T-helper 1 cell treated with Interleukin-12 subunit alpha and Interleukin-12 subunit beta and Interleukin-4 antibody, amounts not matched to agents 30 μg/mL and 1 μg/mL, for 36 hours (primary cell): Measurements from ENCODE around the gene MTHFD1L.

ENCODE experiments used
- H3K27ac Mint-ChIP-seq: one replicate; pipeline ENCODE4 v1.8.0; 2021; ENCODE audit warnings: mild to moderate bottlenecking, mixed read lengths
- H3K27me3 Mint-ChIP-seq: one replicate; pipeline ENCODE4 v1.8.0; 2021; ENCODE audit warnings: low read depth, mixed read lengths
- H3K36me3 Mint-ChIP-seq: one replicate; pipeline ENCODE4 v1.8.0; 2021; ENCODE audit warnings: low read depth, mixed read lengths
- H3K4me1 Mint-ChIP-seq: one replicate; pipeline ENCODE4 v1.8.0; 2021; ENCODE audit warnings: low read depth, mixed read lengths
- H3K4me3 Mint-ChIP-seq: one replicate; pipeline ENCODE4 v1.8.0; 2021; ENCODE audit warnings: mild to moderate bottlenecking, moderate library complexity, mixed read lengths
- H3K9me3 Mint-ChIP-seq: one replicate; pipeline ENCODE4 v1.8.0; 2021; ENCODE audit warnings: mixed read lengths

MTHFD1L gene

DNA sequence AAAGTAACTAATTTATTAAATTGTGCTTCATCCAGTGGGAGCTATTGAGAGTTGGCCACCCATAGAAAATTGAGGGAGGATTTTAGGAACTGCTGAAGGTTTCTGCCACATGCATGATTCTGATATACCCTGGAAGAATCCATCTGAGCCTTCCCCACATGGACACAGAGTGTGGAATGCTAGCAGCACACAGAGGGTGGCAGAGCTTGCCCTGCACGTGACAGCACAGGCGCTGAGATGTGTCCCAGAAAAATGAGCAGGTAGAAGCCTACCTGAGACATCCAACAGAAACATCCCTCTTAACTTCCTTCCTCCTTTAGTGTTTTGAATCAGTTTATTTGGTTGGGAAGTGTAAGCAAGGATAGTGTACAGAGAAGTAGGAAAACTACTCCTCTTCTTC is 96.9 kb downstream of the MTHFD1L start:
- H3K4me1 Mint-ChIP-seq: peaks cover 2% of the 10 kb centered on the region
- no peaks in the 10 kb centered on the region for H3K27me3 Mint-ChIP-seq
- no peak overlapping the region for H3K27ac Mint-ChIP-seq
- no peak overlapping the region for H3K4me3 Mint-ChIP-seq
- H3K36me3 Mint-ChIP-seq: peaks cover 13% of the 10 kb centered on the region
- H3K9me3 Mint-ChIP-seq: no peaks in the 10 kb centered on the region

DNA sequence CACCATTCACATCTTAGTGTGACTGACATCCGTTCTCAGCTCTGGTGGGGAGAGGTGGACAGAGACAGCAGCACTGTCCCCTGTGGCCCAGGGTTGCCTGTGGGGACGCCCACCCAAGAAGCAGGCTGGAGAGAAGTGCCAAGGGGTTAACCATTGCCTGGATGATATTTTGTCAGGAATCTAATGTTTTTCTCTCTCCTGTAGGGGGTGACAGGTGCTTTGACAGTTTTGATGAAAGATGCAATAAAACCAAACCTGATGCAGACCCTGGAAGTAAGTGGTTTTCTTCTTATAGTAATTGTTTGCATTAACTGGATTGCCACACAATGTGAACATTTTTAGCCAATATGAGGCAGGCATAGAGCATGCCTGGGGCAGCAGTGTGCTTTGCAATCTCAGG is 99.3 kb downstream of the MTHFD1L start:
- no peak overlapping the region for H3K4me3 Mint-ChIP-seq
- H3K27ac Mint-ChIP-seq: no peak overlapping the region
- H3K27me3 Mint-ChIP-seq: no peaks in the 10 kb centered on the region
- H3K4me1 Mint-ChIP-seq: peaks cover 2% of the 10 kb centered on the region
- peaks cover 18% of the 10 kb centered on the region for H3K36me3 Mint-ChIP-seq
- H3K9me3 Mint-ChIP-seq: no peaks in the 10 kb centered on the region

DNA sequence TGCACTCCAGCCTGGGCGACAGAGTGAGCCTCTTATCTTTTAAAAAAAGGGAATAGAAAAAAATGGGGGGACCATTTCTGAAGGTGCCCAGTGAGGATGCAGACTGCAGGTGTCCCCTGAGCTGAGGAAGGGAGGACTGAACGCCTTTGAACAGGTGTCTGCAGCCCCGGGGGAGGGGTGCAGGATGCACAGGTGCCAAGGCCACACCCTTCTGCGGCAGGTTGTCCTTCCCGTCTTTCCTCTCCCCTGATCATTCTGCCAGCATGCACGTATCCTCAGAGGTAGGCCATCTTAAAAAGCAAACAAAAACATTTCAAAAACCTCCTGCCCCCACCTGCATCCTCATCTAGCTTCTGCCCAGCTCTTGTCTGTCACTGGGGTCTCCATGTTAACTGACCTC is 101.3 kb downstream of the MTHFD1L start:
- Mint-ChIP-seq H3K4me1 (peaks cover 2% of the 10 kb centered on the region), H3K27me3 (no peaks in the 10 kb centered on the region), H3K9me3 (no peaks in the 10 kb centered on the region), H3K27ac (no peak overlapping the region), H3K36me3 (peaks cover 21% of the 10 kb centered on the region), H3K4me3 (no peak overlapping the region)

DNA sequence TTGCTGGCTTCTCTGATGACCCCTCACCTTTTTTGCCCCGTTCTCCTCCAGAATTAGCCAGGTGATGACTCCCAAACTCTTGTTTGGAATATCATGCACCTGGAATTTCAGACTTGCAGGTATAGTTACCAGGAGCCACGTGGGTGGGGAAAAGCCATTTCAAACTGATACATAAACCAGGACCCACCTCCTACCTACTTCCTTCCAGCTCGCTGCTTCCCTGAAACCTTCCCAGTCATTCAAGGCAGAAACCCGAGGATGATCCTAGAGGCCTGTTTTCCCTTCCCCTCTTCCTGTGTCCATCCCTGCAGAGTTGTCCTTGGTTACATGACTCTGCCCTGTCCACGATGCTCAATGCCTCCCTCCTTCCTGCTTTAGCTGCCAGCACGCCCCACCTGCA is 101.9 kb downstream of the MTHFD1L start:
- Mint-ChIP-seq H3K27me3 (no peaks in the 10 kb centered on the region), H3K36me3 (peaks cover 21% of the 10 kb centered on the region), H3K27ac (no peak overlapping the region), H3K4me3 (no peak overlapping the region), H3K9me3 (no peaks in the 10 kb centered on the region), H3K4me1 (peaks cover 2% of the 10 kb centered on the region)

DNA sequence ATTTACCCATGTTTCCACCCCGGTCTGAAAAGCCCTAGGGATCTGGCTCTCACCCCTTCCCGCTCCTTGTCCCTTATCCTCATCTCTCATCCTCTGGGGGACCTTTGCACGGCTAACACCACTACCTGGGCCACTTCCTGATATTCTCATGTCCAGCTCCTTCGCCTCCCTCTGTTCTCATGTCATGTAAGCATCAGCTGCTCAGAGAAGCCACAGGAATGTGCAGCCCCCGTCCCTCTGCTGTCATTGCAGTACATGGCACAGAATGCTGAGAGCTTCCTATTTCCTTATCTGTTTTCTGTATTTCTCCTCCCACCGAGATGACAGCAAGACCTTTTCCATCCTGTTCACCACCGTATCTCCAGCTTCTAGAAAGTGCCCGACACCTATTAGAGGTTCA is 102.4 kb downstream of the MTHFD1L start:
- Mint-ChIP-seq H3K4me1 (peaks cover 2% of the 10 kb centered on the region), H3K27ac (no peak overlapping the region), H3K27me3 (no peaks in the 10 kb centered on the region), H3K9me3 (no peaks in the 10 kb centered on the region), H3K36me3 (peaks cover 23% of the 10 kb centered on the region), H3K4me3 (no peak overlapping the region)

DNA sequence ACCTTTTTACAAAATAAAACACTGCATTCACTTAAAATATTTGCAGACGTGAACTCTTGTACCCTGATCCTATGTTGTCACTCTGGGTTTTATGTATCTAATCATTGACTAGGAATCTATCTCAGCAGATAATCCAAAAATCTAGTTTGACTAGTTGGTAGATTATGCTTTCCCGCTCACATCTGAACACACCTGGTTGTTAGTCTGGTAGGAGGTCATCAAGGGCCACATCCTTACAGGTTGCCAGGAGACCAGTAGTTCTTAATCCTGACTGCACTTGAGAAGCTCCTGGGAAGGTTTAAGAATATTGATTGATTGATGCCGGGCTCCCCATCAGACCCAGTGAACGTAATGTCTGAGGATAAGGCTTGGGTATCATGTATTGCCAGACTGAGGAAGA is 104.4 kb downstream of the MTHFD1L start:
- H3K27me3 Mint-ChIP-seq: no peaks in the 10 kb centered on the region
- H3K4me1 Mint-ChIP-seq: peaks cover 2% of the 10 kb centered on the region
- H3K4me3 Mint-ChIP-seq: no peak overlapping the region
- no peaks in the 10 kb centered on the region for H3K9me3 Mint-ChIP-seq
- peaks cover 24% of the 10 kb centered on the region for H3K36me3 Mint-ChIP-seq
- no peak overlapping the region for H3K27ac Mint-ChIP-seq

DNA sequence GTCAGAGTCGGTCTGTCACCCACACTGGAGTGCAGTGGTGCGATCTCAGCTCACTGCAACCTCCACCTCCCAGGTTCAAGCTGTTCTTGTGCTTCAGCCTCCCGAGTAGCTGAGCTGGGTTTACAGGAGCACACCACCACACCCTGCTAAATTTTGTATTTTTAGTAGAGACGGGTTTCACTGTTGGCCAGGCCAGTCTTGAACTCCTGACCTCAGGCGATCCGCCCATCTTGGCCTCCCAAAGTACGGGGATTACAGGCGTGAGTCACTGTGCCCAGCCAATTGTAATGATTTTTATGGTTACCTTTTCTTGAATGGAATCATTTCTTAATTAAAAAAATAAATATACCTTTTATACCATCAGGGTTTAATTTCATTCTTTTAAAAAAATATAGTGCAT is 105.7 kb downstream of the MTHFD1L start:
- peaks cover 23% of the 10 kb centered on the region for H3K36me3 Mint-ChIP-seq
- no peak overlapping the region for H3K4me3 Mint-ChIP-seq
- no peaks in the 10 kb centered on the region for H3K9me3 Mint-ChIP-seq

DNA sequence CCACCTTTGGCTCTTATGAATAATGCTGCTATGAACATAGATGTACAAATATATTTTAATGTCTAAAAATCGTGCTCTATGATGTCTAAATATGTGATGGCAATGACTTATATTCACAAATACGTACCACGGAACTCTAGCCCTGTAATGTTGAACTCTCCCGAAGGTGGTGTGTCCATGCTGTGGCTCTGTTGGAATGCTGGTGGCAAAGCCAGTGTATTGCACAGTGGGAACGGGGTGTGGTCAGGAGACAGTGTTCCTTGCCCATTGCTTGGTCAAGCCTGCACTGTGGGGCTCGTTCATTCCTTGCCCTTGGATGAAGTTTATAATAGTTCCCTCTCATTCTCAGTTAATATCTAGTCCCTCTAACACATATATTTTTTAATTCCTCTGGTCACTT is 109.6 kb downstream of the MTHFD1L start:
- Mint-ChIP-seq H3K4me3 (no peak overlapping the region), H3K27ac (no peak overlapping the region), H3K27me3 (no peaks in the 10 kb centered on the region), H3K4me1 (no peaks in the 10 kb centered on the region), H3K9me3 (no peaks in the 10 kb centered on the region), H3K36me3 (peaks cover 12% of the 10 kb centered on the region)

More for the DNA sequence above, 105.7 kb downstream of the MTHFD1L start:
- no peaks in the 10 kb centered on the region for H3K27me3 Mint-ChIP-seq
- H3K4me1 Mint-ChIP-seq: no peaks in the 10 kb centered on the region
- H3K27ac Mint-ChIP-seq: no peak overlapping the region

DNA sequence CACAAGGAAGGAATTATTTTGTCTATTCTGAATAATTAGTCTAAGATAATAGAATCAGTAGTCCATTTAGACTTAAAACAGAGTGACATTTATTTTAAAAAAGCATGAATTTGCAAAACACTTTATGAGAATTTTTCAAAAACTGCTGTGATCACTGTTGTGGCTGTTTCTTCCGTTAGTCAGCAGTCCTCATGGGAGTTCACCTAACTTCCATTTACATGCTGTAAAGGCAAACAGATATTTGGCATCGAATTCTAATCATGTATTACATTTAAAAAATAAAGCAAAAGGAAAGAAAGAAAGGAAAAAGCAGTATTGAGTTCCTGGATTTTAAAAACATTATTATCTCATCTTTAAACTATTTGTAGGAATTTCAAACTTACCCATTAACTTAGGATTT is 111.8 kb downstream of the MTHFD1L start:
- no peak overlapping the region for H3K27ac Mint-ChIP-seq
- H3K4me3 Mint-ChIP-seq: no peak overlapping the region
- no peaks in the 10 kb centered on the region for H3K27me3 Mint-ChIP-seq
- H3K36me3 Mint-ChIP-seq: peaks cover 14% of the 10 kb centered on the region
- peaks cover under 1% of the 10 kb centered on the region for H3K4me1 Mint-ChIP-seq
- H3K9me3 Mint-ChIP-seq: no peaks in the 10 kb centered on the region

DNA sequence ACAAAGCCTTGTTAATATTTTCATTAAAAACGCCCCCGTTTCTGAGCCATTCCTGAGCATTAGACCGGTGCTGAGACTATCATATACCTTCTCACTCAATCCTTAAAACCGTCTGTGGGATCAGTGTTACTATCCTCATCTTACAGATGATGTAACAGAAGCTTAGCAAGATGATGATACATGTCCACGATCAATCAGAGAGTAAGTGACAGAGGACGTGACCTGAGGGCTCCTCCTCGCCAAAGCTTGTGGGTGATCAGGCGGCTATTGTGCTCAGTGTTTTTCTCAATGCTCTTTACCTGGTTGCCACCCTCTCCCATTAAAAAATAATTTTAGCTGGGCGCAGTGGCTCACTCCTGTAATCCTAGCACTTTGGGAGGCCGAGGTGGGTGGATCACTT is 113.1 kb downstream of the MTHFD1L start:
- Mint-ChIP-seq H3K4me1 (peaks cover 2% of the 10 kb centered on the region), H3K36me3 (peaks cover 7% of the 10 kb centered on the region), H3K9me3 (no peaks in the 10 kb centered on the region), H3K27ac (no peak overlapping the region), H3K27me3 (no peaks in the 10 kb centered on the region), H3K4me3 (no peak overlapping the region)

DNA sequence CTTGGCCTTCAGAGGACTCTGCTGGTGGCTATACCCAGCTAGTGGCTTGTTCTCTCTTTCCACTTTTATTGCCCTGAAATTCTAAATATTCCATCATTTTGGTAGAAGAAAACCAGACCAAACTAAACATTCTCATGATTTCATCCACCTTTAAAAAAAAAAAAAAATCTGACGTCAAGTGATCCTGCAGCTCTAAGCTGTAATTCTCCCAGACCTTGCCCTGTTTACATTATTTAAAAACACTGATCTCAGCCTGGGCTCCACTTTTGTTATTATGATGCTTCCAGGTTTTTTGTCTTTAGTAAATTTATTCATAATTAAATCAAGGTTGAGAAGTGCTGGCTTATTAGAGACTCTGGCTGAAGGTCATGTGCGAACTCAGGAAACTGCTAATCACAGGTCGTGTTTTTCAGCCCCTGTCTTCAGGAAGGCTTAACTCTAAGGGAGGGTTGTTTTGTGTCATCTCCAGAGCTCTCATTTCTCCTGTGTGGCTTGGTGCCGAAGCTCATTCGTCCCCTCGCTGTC is 114.4 kb downstream of the MTHFD1L start:
- Mint-ChIP-seq H3K27me3 (no peaks in the 10 kb centered on the region), H3K4me3 (no peak overlapping the region), H3K4me1 (peaks cover 2% of the 10 kb centered on the region), H3K36me3 (peaks cover 7% of the 10 kb centered on the region), H3K27ac (no peak overlapping the region), H3K9me3 (no peaks in the 10 kb centered on the region)

DNA sequence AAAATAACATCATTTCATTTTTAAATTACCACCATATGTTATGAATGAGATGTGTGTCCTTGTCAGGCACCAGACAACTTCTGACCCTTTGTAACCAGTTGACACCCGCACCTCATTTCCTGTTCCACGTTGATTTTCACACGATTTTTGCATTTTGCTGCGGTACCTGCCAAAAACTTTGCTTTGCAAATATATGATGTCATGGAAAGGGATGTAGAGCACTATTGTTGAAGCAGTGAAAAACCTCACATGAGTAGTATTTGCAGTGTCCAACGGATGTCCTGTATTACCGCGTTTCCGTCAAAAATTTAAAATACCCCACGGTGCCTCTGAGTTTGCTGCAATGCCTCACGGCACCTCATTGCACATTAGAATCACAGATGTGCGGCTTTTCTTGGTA is 115.6 kb downstream of the MTHFD1L start:
- H3K27ac Mint-ChIP-seq: no peak overlapping the region
- no peaks in the 10 kb centered on the region for H3K27me3 Mint-ChIP-seq
- H3K4me3 Mint-ChIP-seq: no peak overlapping the region
- H3K36me3 Mint-ChIP-seq: peaks cover 4% of the 10 kb centered on the region
- peaks cover 4% of the 10 kb centered on the region for H3K4me1 Mint-ChIP-seq
- no peaks in the 10 kb centered on the region for H3K9me3 Mint-ChIP-seq

DNA sequence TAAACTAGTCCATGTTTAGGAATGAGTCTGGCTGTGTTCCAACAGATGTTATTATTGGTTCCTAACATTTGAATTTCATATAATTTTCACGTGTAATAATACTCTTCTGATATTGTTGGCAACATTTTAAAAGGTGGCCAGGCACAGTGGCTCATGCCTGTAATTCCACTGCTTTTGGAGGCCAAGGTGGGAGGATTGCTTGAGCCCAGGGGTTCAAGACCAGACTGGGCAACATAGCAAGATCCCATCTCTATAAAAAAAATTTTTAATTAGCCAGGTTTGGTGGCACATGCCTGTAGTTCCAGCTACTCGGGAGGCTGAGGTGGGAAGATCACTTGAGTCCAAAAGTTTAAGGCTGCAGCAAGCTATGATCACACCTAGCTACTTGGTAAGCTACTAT is 116.2 kb downstream of the MTHFD1L start:
- Mint-ChIP-seq H3K9me3 (no peaks in the 10 kb centered on the region), H3K27me3 (no peaks in the 10 kb centered on the region), H3K4me3 (no peak overlapping the region), H3K4me1 (peaks cover 4% of the 10 kb centered on the region), H3K36me3 (peaks cover 1% of the 10 kb centered on the region), H3K27ac (no peak overlapping the region)

DNA sequence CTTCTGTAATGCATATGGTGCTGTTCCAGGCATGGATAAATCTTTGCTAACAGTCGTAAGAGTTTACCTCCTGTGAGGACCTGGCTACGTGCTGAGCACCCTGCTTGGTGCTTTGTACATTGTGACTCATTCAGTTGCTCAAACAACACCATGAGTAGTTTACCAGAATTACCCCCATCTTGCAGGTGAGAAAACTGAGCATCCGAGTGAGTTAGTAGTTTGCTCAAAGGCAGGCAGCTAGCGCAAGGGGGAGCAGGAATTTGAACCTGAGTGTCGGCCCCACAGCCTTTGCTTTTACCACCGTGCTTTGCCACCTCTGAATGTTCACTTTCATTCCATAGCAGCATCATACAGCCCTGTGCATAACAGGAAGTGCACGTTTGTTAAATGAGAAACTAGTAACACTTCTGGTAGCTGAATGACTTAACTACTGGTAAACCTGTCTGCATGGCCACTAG is 121.9 kb downstream of the MTHFD1L start:
- H3K4me3 Mint-ChIP-seq: peak overlapping the region; percentile 73
- H3K27me3 Mint-ChIP-seq: no peaks in the 10 kb centered on the region
- H3K27ac Mint-ChIP-seq: peak overlapping the region; percentile 99
- peaks cover 5% of the 10 kb centered on the region for H3K36me3 Mint-ChIP-seq
- peaks cover 21% of the 10 kb centered on the region for H3K4me1 Mint-ChIP-seq
- H3K9me3 Mint-ChIP-seq: no peaks in the 10 kb centered on the region

DNA sequence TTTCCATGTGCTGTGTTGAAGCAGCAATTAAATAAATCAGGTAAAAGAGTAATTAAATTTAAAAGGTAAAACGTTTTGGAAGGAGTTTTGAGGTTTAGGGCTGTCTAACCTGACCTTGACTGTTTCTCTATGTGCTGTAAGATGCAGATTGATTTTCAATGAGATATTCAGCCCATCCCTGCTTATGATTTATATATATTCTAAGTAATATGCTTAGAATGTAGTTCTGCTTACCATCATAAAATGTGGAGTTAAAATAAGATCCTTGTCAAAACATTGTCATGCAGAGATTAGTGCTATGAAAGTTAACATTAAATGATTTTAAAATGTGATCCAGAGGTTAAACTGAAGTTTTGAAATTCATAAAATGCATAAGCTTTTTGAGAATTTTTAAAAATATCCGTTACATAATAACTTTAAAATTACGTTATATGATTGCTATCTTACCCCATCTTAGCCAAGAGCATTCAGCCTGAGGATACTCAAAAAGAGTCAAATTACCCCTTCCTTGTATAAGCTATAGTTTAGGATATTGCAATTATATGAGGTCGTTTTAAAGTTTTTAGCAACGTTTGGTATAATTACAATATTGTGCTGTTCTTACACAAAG is 122.5 kb downstream of the MTHFD1L start:
- H3K4me1 Mint-ChIP-seq: peaks cover 22% of the 10 kb centered on the region
- peaks cover 10% of the 10 kb centered on the region for H3K36me3 Mint-ChIP-seq
- H3K27me3 Mint-ChIP-seq: no peaks in the 10 kb centered on the region
- no peaks in the 10 kb centered on the region for H3K9me3 Mint-ChIP-seq
- H3K27ac Mint-ChIP-seq: peak overlapping the region; percentile 99
- H3K4me3 Mint-ChIP-seq: peak overlapping the region; percentile 73

DNA sequence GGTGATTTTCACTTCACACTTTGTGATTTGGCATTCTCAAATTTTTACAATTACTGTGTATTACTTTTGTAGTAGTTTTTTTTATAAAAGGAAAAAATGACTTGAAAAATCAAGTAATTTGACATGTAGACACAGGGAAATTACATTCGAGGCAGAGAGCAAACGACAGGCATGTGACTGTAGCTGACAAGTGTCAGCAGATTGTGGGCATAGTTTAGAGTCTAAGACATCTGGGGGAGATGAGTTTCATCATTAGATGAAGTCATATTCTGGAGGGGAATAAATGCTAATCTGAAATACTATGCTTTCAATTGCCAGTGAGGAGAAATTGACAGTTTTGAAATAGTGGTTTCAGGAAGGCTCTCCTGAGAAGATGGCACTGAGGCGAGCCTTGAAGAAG is 126.0 kb downstream of the MTHFD1L start:
- Mint-ChIP-seq H3K4me3 (no peak overlapping the region), H3K27me3 (no peaks in the 10 kb centered on the region), H3K9me3 (peaks cover 9% of the 10 kb centered on the region), H3K4me1 (peaks cover 23% of the 10 kb centered on the region), H3K27ac (no peak overlapping the region), H3K36me3 (peaks cover 21% of the 10 kb centered on the region)
